Heart left ventricle (tissue), 16 donors: ENCODE measurements around the gene DOP1A. TPM values are rescaled to one million over a fixed set of nuclear protein-coding genes. Genes with fewer than 3 reads are reported as not detected.
A peak's percentile ranks its signal among the peaks of the same experiment; 100 is the strongest.

ENCODE experiments used
- ATAC-seq, 4 donors: fragments of 200-7000 bp; cut with Tn5 transposase; one replicate each; pipeline ENCODE4 v1.9.1; 2020 to 2022; ENCODE audit warnings: moderate library complexity in 4 of 4, mild to moderate bottlenecking in 3 of 4, moderate number of reproducible peaks in 1 of 4
- DNase-seq, 5 donors: peaks; one replicate each; pipeline ENCODE4 v3.0.0-alpha.2; 2020
- H3K27ac ChIP-seq, 12 donors: fragments of 200-600 bp; sonication (generic) in 4 of 12; one replicate each; pipeline versions ENCODE4 v1.5.0 to v1.8.0; 2016 to 2022; ENCODE audit warnings: mild to moderate bottlenecking in 2 of 12
- H3K27me3 ChIP-seq, 9 donors: fragments of 200-600 bp; sonication (generic) in 2 of 9; one replicate each; pipeline versions ENCODE4 v1.5.1 to v1.8.0; 2016 to 2022; ENCODE audit warnings: mild to moderate bottlenecking in 3 of 9
- H3K36me3 ChIP-seq, 9 donors: fragments of 200-600 bp; sonication (generic) in 2 of 9; one replicate each; pipeline versions ENCODE4 v1.5.0 to v1.8.0; 2018 to 2022; ENCODE audit warnings: mild to moderate bottlenecking in 2 of 9
- H3K4me1 ChIP-seq, 12 donors: fragments of 200-600 bp; sonication (generic) in 4 of 12; one replicate each; pipeline versions ENCODE4 v1.5.0 to v1.8.0; 2016 to 2022; ENCODE audit warnings: mild to moderate bottlenecking in 3 of 12
- H3K4me3 ChIP-seq, 12 donors: fragments of 200-600 bp; sonication (generic) in 4 of 12; one replicate each; pipeline versions ENCODE4 v1.5.0 to v1.8.0; 2017 to 2022; ENCODE audit warnings: mild to moderate bottlenecking in 9 of 12, moderate library complexity in 4 of 12
- H3K9me3 ChIP-seq, 12 donors: fragments of 200-600 bp; sonication (generic) in 4 of 12; one replicate each; pipeline versions ENCODE4 v1.5.0 to v1.8.0; 2016 to 2022; ENCODE audit warnings: mild to moderate bottlenecking in 1 of 12
- POLR2A ChIP-seq, 2 donors: fragments of 450-650 bp; IDR thresholded peaks; one replicate each; pipeline ENCODE4 v1.6.1; 2017; ENCODE audit warnings: antibody characterized with exemption in 2 of 2, mild to moderate bottlenecking in 2 of 2, moderate library complexity in 2 of 2
- WGBS, 4 donors: extraction: QIAGEN DNeasy Blood & Tissue Kit in 2 of 4; methylation state at CpG; one replicate each; pipeline versions ENCODE4 v1.1.5 to v1.1.7; 2013 to 2018; 5-methylcytosine and 5-hydroxymethylcytosine counted together
- intact Hi-C, 10 donors: fragments of 100-400 bp; cut with DNase I; formaldehyde crosslinking; loops; one replicate each; pipeline versions ENCODE4 v1.11.1 to v1.14.2; 2022
- polyA plus RNA-seq, 2 donors: library from polyadenylated mRNA; stranded (reverse); fragments of 200-250 nt; gene quantifications; one replicate each; pipeline ENCODE4 v1.2.3, GENCODE V29; 2013
- total RNA-seq, 9 donors: library from RNA; depleted of rRNA in 2 of 9; stranded (reverse); fragments of >200 nt in 2 of 9; fragmentation: NEBNext Ultra II Directional in 3 of 9; extraction: Animal tissue kit (Norgen Biotek cat#: 25700) in 3 of 9; gene quantifications; one replicate each; pipeline versions ENCODE4 v1.1.0 to v1.2.4, GENCODE V29; 2016 to 2023
- TF ChIP-seq, protein P1 (sequence below), 12 donors: fragments of 200-600 bp; sonication (generic) in 4 of 12; IDR thresholded peaks; one replicate each; pipeline versions ENCODE4 v1.5.0 to v1.8.0; 2018 to 2022; ENCODE audit warnings: antibody characterized with exemption in 12 of 12, mild to moderate bottlenecking in 5 of 12
- donor health status: ischemic (EF 13 %, LVEDD 7.1; RV severe dilation, severe dysfunction).
- donor health status: healthy with polysubstance abuse.
- donor health status: DM: no; HTN: yes; CAD: no.
- donor health status: DM: no; HTN: no; CAD: no.
- donor health status: ischemic (EF 25% LVEDD 6.9; RV normal size, moderate dysfunction).
- donor health status: ischemic (EF 25% LVEDD 5.7; RV mildly dilated, moderate dysfunction).
- donor health status: healthy.
- donor health status: DM: yes; HTN: yes; CAD: no.
- donor health status: ischemic (EF 35%, LVEDD 5.7; RV mildly dilated, moderate dysfunction).
- donor health status: nonischemic (EF 11% LVEDD 7.7; RV severe dilation, severe dysfunction).
- donor health status: DM: yes; HTN: yes; CAD: no.
- donor health status: PGD.
- donor health status: ischemic (EF 29% LVEDD 5.4; RV normal size, mild dysfunction).
- donor health status: nonischemic (EF 23%, LVEDD 6.1; RV moderate dilation, normal function).

Gene DOP1A
- total and polyA plus RNA-seq, 11 donors: 5.0 to 25.7 (median 22.6) TPM

DNA sequence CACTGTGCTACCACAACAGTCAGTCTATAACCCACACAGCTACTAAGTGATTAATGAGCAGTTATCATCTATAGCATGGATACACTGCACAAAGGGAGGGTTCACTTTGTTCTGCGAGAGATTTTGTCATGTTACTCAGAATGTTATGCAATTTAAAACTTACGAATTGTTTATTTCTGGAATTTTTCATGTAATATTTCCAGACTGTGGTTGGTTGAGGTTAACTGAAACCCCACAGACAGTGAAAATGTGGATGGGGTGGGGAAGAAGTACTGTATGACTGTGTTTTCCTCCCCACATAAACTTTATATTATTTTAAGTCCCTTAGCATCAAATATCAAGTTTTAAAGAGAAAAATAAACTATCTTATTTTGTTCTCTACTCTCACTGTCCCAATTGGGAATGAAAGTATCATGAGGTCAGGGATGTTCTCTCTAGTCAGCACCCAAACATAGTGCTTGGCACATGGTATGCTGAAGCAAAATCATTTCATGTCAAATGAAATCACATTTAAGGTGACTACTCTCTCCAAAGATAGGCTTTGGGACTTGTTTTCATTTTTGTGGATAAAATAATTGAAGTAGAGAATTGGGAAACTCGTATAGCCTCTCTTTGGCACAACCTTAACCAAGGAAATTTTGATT is 25.4 kb downstream of the DOP1A start:
- ATAC-seq: peak in 1 of 4 donors; percentile 39
- H3K4me1 ChIP-seq: peaks cover 0 to 15% (median 4%) of the 10 kb centered on the region in 12 donors
- no peaks in the 10 kb centered on the region for H3K27me3 ChIP-seq
- H3K27ac ChIP-seq: no peak overlapping the region
- H3K9me3 ChIP-seq: no peaks in the 10 kb centered on the region
- no peak for DNase-seq
- intact Hi-C loops: no loop called here
- no peak overlapping the region for H3K4me3 ChIP-seq
- WGBS, 4 donors: 82 to 88% (median 85%) methylated on average over 3 of the region's 3 CpGs
- no peak for TF ChIP-seq POLR2A (IDR thresholded peaks at IDR 0.05)
- no peaks in the 10 kb centered on the region for H3K36me3 ChIP-seq

DNA sequence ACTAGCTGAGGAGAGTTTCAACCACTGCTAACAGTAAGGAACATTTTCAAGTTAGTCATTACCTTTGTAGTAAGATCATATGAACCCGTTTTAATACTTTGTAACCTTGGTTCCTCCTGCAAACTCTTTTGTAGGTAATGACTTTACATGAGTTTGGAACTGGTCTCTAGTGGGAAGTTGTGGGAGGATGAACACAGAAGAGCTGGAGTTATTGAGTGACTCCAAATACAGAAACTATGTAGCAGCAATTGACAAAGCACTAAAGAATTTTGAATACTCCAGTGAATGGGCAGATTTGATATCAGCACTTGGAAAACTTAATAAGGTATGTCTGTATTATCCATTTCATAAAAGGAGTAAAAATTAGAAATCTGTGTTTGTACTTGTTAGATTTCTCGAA is 29.3 kb downstream of the DOP1A start:
- no peaks in the 10 kb centered on the region for H3K9me3 ChIP-seq
- TF ChIP-seq, protein P1, sequence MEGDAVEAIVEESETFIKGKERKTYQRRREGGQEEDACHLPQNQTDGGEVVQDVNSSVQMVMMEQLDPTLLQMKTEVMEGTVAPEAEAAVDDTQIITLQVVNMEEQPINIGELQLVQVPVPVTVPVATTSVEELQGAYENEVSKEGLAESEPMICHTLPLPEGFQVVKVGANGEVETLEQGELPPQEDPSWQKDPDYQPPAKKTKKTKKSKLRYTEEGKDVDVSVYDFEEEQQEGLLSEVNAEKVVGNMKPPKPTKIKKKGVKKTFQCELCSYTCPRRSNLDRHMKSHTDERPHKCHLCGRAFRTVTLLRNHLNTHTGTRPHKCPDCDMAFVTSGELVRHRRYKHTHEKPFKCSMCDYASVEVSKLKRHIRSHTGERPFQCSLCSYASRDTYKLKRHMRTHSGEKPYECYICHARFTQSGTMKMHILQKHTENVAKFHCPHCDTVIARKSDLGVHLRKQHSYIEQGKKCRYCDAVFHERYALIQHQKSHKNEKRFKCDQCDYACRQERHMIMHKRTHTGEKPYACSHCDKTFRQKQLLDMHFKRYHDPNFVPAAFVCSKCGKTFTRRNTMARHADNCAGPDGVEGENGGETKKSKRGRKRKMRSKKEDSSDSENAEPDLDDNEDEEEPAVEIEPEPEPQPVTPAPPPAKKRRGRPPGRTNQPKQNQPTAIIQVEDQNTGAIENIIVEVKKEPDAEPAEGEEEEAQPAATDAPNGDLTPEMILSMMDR (IDR thresholded peaks at IDR 0.05): no peak
- TF ChIP-seq POLR2A (IDR thresholded peaks at IDR 0.05): no peak
- 80 to 94% (median 90%) methylated on average over 2 of the region's 2 CpGs for WGBS, 4 donors
- no peak overlapping the region for H3K4me3 ChIP-seq
- peaks cover 0 to 24% (median 11%) of the 10 kb centered on the region in 9 donors for H3K36me3 ChIP-seq
- DNase-seq (no peak), ATAC-seq (no peak)
- intact Hi-C loops: no loop called here
- H3K27ac ChIP-seq: no peak overlapping the region
- peaks cover 0 to 15% (median 5%) of the 10 kb centered on the region in 12 donors for H3K4me1 ChIP-seq
- no peaks in the 10 kb centered on the region for H3K27me3 ChIP-seq

DNA sequence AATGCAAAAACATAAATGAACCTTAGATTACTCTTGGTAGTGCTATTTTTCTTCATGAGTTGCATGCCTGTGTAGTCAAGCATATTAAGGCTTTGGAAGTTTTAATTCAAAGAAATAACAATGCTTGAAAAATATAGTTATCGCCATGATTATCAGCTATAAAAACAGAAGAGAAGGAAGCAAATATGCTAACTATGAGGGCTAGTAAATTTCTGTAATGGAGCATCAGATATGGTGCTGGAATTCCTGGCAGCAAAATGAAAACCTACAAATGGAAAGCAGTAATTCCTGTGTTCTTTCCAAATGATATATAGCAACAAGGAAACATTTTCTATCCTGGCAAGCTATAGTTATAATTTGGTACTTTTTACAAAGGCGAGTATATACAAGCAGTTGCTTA is 29.7 kb downstream of the DOP1A start:
- DNase-seq (no peak), ATAC-seq (no peak)
- Histone ChIP-seq H3K27me3 (no peaks in the 10 kb centered on the region), H3K9me3 (no peaks in the 10 kb centered on the region), H3K4me3 (no peak overlapping the region), H3K27ac (no peak overlapping the region), H3K36me3 (peaks cover 0 to 28% (median 15%) of the 10 kb centered on the region in 9 donors), H3K4me1 (peaks cover 0 to 12% (median 5%) of the 10 kb centered on the region in 12 donors)
- TF ChIP-seq, protein P1 (IDR thresholded peaks at IDR 0.05): no peak
- TF ChIP-seq POLR2A (IDR thresholded peaks at IDR 0.05): no peak
- WGBS, 4 donors: 83 to 91% (median 84%) methylated on average over 2 of the region's 2 CpGs
- intact Hi-C loops: no loop called here

DNA sequence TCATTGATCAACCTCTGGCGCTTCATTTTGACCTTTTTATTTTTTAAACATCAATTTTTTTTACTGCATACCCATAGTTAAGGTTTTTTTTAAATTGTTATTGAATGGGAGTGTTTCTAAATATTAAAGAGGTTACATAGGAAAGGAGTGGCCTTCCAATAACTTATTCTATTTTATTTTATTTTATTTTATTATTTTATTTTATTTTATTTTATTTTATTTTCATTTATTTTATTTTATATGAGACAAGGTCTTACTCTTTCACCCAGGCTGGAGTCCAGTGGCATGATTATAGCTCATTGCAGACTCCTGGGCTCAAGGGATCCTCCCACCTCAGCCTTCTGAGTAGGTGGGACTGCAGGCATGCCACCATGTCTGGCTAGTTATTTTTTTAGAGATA is 30.2 kb downstream of the DOP1A start:
- H3K4me1 ChIP-seq: peaks cover 0 to 12% (median 3%) of the 10 kb centered on the region in 12 donors
- no peak overlapping the region for H3K4me3 ChIP-seq
- intact Hi-C loops: no loop called here
- no peak overlapping the region for H3K27ac ChIP-seq
- WGBS, 4 donors: 94 to 98% (median 96%) methylated on average over 1 of the region's 1 CpG
- ATAC-seq (no peak), DNase-seq (no peak)
- TF ChIP-seq, protein P1 (IDR thresholded peaks at IDR 0.05): no peak
- no peak for TF ChIP-seq POLR2A (IDR thresholded peaks at IDR 0.05)
- no peaks in the 10 kb centered on the region for H3K27me3 ChIP-seq
- no peaks in the 10 kb centered on the region for H3K9me3 ChIP-seq
- peaks cover 0 to 33% (median 20%) of the 10 kb centered on the region in 9 donors for H3K36me3 ChIP-seq

DNA sequence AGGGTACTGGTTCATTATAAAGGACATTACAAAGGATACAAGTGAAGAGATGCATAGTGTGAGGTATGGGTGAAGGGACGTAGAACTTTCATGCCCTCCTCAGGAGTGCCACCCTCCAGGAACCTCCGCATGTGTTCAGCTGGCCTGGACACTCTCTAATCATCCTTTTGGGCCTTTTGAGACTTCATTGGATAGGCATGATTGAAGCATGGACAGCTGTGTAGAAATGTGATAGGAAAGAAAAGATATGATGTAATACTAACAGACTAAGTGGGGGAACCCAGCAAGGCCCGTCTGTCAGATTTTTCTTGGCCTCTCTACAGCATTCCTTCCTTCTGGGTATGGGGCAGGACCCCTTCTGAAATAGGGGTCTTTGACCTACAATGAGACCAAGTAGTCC is 31.1 kb downstream of the DOP1A start:
- Histone ChIP-seq H3K27ac (no peak overlapping the region), H3K9me3 (peaks cover 0 to 2% (median 0%) of the 10 kb centered on the region in 12 donors), H3K27me3 (no peaks in the 10 kb centered on the region), H3K4me1 (peaks cover 0 to 11% (median 2%) of the 10 kb centered on the region in 12 donors), H3K4me3 (no peak overlapping the region), H3K36me3 (peaks cover 0 to 42% (median 29%) of the 10 kb centered on the region in 9 donors)
- 69 to 87% (median 81%) methylated on average over 3 of the region's 3 CpGs for WGBS, 4 donors
- DNase-seq: no peak
- TF ChIP-seq, protein P1 (IDR thresholded peaks at IDR 0.05): no peak
- TF ChIP-seq POLR2A (IDR thresholded peaks at IDR 0.05): no peak
- no peak for ATAC-seq
- intact Hi-C loops: no loop called here
